HG02610 (cell line): ENCODE data around the gene KLHDC4.
"Not testable (repeated sequence)": the region's sequence is repeated elsewhere in the genome, so short reads cannot be mapped to it uniquely, and the experiment has no call there.

Source experiments
- ATAC-seq: cut with Tn5 transposase; IDR thresholded peaks from one replicate; pipeline ENCODE4 v1.9.1; 2021; ENCODE audit warnings: mild to moderate bottlenecking, moderate library complexity; ENCODE audit not compliant: unreplicated experiment

The KLHDC4 gene

DNA sequence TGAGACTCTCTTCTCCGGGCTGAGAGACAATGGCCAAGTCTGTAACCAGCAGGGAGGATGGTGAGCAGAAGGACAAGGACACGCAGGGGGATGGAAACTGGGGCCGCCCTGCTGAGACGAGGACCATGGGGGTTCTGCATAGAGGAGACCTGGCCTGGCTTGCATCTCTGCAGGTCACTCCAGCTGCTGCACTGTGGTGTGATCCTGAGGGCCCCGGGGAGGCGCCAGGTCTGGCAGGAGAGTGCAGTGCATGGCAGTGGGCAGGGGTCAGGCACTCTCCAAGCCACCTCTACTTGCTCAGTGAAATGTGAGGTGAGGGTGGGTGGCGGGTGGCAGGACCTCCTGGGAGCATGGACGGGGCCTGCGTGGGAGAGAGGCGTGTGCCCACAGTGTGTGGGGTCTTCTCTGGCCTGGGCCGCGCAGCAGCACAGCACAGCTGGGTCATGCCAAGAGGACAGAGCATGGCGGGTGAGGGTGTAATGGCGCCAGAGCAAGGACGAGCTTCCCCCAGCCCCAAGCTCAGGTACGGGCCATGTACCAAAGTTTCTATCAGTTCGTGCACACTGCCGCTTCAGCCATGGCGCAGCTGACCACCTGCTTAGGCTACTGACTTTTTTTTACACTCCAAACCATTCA, 43.1 kb downstream of the KLHDC4 start:
- ATAC-seq = no peak

DNA sequence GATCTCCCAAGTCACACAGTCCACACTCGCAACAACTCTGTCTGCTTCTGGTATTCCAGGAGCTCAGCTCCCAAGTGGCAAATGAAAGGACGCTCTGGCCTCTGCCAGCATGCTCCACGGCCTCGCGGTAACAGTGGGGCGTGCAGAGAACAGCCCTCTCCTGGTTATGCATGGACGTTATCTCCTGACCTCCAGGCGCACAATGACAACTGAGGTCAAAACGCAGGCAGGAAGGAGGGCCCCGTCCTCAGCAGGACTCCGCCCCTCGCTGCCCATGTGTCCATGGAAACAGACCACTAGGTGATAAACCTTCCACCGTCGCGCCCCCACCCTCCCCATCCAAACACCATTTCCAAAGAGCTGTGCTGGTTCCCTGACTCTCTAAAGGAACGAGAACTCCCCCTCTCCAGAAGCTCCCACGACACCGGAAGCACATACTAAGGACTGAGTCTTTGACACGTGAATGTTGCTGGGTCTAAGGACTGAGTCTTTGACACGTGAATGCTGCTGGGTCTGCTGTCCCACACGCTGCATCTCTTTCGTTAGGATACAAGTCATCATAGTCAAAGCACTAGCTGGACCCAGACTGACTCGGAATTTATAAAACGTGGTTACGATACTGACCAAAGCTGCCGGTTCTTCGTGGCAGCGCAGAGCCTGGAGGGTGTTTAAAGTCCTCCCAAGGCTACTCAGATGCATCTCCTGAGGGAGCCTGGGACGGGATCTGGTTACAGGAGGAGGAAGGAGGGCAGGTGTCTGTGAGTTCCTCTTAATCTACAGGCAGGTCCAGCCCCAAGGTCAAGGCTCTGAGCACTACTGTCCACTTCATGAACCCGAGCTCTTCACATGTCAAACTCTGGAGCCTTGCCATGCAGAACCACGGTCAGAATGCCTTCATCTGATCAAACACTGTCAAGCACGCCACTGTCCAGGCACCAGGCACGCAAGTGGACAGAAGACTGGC, 43.9 kb downstream of the KLHDC4 start:
- no peak for ATAC-seq

DNA sequence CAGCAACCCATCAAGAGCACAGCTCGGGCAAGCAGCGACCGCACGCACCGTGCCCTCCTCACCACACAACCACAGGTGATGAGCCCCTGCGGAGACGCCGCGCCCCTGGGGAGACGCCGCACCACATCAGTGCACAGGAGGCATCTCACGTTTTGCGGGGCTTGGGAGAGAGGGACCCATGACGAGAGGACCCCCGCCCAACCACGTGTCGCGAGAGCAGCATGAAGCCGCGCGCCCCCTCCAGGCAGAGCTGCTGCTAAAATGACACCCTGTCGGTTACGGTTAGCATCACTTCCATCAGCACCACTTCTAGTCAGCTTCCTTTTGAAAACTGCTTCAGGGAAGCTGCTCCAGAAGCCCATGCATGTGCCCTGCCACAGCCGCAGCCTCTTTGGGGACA, 45.3 kb downstream of the KLHDC4 start:
- ATAC-seq = no peak

DNA sequence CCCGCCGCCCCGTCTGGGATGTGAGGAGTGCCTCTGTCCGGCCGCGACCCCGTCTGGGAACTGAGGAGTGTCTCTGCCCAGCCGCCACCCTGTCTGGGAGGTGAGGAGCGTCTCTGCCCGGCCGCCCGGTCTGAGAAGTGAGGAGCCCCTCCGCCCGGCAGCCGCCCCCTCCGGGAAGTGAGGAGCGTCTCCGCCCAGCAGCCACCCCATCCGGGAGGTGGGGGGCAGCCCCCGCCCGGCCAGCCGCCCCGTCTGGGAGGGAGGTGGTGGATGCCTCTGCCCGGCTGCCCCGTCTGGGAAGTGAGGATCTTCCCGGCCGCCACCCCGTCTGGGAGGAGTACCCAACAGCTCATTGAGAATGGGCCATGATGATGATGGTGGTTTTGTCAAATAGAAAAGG, 47.0 kb downstream of the KLHDC4 start:
- ATAC-seq = not testable (repeated sequence)

DNA sequence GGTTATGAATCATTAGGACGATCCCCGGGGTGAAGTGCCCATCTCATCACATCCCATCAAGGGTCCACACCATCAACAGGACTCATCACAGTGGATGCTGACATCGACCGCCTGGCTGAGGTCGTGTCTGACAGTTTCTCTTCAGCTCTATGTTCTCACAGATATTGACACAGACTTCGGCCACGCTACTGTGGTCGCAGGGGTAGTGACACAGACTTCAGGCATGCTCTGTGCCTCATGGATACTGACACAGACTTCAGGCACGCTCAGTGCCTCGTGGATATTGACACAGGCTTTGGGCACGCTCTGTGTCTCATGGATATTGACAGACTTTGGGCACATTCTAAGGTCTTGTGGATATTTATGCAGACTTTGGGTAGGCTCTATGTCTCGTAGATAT, 50.1 kb downstream of the KLHDC4 start:
- no peak for ATAC-seq

DNA sequence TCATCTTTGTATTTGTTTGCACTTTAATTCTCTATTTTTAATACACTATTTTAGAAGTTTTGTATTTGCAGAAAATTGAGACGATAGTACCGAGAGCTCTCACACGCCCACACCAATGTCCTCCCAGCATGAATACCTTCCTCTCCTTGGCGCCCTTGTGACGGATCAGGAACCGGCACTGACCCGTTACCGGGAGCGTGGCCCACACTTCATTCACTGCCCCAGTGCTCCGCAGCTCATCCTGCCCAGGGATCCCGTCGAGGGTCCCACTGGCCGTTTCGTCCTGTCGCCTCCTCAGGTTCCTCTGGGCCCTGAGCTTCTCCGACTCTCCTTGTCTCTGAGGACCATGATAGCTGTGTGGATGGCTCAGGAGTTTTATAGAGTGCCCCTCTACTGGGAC, 50.6 kb downstream of the KLHDC4 start:
- no peak for ATAC-seq

DNA sequence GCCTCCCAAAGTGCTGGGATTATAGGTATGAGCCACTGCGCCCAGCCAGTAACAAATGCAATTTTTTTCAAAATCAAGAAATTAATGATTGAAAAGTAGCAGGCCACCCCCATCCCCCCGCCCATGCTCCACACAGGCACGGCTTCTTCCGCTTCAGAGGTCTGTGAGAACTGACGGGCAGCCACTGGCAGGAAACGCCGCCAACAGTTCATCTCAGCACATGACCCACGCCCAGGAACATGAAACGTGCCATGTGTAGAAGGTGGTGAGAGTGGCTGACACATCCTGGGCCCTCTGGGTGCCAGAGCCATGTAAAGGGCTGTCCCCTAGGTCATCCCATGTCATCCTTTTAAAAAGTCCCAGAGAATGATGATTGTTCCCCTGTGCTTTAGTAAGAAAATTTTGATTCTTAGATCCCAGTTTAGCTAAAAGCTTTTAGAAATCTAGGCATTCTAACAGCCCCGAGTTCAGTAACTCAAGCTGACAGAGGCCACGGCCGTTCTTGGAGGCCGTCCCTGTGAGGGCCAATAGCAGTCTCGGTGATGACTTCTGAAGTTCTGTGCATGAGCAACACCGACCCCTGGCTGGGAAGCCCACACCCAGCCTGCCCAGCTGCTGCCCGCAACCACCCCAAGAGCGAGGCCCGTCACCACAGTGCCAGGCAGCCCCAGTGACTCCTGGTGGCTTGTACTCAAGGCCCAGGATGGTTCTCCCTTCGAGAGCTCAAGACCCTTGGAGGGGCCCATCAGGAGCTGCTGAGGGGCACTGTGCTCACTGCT, 52.1 kb downstream of the KLHDC4 start:
- no peak for ATAC-seq

DNA sequence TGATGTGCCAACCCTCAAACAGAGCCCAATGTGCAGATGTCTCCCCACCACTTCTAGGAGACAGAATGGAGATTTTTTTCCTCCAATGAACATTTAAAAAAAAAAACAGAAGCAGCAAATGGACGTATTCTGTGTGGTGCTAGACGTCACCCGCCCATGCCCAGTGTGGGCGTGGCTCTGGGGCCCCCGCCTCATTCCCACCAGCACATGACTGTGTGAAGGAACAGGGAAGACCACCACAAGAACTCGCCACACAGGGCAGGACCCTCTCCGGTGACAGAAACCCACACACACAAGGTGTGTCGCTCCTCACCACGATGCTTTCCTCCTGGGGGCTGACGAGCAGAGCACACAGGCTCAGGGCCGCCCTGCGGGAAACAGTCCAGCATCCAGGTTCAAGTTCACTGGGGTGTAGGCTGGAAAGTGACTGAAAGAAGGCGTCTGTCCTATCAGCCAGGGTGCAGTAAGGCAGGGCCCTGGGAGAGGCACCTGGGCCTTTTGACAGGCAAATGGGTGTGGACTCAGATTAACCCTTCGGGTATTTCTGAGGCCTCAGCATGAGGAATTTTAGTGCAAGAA, 53.5 kb downstream of the KLHDC4 start:
- no peak for ATAC-seq

DNA sequence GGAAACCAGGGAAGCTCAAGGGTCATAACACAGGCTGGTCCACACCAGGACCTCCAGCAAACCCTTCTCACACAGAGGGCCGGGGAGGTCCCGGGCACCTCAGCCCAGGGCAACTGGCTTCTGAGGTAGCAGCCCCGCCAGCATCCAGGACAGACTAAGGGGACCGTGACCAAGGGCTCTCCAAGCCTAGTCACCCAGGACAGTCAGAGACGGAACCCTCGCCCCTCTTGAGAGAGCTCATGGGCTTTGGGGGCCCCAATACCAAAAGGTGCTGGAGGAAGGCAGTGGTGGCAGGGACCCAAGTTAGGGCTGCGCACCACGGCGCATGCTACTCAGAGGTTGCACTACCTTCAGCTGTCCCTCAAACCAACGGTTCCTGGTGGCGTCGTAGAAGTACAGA, 54.9 kb downstream of the KLHDC4 start:
- ATAC-seq = no peak

DNA sequence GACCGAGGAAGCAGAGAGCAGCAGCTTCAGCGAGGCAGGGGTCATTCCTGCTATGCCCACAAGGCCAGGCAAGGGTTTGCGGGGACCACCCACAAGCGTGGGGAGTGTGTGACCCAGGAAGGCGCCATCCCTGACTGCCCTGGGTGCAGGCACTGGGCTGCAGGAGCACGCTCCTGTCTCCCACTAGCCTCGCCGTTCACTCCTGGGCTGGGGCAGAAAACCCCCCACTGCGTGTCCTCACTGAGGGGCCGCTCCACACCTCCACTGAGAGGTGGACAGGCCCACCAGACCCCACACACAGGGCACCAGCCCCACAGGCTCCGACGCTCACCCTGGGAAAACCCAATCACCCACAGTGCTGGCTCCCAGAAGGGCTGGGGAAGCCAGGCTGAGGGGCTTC, 56.1 kb downstream of the KLHDC4 start:
- ATAC-seq = no peak

DNA sequence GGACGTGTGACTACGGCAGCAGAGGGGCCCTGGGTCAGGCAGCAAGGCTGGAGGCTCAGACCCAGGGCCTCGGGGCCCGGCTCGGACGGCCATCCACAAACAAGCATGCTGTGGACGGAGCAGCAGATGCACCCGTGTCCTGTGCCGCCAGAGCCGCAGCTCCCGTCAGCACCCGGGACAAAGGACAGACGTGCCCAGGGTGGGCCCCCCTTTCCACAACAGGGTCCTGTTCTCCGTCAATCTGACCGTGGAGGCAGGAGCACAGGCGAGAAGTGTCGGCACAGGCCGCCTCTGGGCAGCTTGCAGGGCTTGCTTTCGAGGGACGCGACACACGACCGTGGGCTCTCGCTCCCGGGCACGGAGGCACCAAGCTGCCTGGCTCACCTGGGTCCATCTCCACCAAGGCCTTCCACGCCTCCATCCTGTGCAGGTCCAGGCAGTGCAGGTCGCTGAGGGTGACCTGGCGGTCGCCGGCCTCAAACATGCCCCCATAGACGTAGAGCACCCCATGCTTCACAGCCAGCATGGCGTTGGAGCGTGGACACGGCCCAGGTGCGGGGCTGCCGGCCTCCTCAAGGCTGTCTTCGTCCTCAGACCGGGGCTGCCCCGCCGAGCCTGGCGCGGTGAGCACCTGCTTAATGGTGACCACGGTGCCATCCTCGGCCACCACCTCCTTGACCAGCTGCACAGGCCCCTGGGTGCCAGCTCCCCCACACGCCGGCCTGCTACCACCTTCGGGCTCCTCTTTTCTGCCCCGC, 56.7 kb downstream of the KLHDC4 start:
- no peak for ATAC-seq

DNA sequence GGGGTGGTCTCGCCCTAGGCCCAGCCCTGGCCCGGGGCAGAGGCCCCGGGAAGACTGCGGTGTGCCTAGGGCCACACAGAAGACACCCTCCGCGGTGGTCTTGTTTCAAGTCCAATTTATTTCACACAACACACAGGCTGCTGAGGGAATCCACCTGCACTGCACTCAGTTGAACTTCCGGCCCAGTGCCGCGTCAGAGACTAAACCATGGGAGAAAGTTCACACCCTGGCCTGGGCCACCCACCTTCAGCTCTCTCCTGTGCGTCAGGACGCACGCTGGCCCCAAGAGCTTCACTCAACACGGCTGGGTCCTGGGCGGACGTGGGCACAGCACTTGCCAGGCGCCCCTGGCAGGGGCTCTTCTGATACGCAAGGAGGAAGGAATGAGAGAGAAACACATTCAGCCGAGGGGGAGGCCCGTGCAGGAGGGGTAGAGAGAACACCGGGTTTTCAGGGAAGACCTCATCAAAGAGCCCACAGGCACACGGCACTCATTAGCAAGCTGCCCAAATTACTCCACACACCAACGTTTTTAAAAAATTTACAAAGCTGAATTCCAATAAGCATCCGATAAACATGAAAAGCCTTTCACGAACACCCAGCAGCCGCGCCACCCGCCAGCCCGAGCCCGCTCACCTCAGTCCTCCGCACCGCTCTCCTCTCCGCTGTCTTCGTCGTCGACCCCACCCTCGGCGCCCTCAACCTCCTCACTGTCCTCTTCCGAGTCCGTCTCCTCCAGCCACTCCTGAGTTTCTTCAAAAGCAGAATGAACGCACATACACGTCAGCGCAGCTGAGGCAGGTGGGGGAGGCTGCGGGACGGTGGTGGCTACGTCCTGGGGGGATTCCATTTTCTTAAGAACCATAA, 57.8 kb downstream of the KLHDC4 start:
- no peak for ATAC-seq

DNA sequence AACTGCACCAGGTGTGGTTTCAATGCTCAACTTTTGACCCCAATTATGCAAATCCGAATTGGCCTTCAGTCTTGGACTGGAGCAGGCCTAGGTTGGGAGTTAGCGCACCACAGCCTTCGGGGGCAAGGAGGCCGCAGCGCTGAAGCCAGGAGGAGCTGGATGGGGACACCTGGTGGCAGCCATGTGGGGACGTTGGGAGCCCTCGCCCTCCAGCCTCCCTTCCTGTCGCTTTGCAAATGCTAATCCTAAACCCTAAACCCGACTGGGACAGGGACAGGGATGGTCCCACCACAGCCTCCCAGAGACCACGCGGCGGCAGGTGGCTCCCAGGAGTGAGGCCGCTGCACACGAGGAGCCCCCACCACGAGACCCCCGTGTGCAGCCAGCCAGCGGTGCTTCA, 58.7 kb downstream of the KLHDC4 start:
- ATAC-seq = no peak

DNA sequence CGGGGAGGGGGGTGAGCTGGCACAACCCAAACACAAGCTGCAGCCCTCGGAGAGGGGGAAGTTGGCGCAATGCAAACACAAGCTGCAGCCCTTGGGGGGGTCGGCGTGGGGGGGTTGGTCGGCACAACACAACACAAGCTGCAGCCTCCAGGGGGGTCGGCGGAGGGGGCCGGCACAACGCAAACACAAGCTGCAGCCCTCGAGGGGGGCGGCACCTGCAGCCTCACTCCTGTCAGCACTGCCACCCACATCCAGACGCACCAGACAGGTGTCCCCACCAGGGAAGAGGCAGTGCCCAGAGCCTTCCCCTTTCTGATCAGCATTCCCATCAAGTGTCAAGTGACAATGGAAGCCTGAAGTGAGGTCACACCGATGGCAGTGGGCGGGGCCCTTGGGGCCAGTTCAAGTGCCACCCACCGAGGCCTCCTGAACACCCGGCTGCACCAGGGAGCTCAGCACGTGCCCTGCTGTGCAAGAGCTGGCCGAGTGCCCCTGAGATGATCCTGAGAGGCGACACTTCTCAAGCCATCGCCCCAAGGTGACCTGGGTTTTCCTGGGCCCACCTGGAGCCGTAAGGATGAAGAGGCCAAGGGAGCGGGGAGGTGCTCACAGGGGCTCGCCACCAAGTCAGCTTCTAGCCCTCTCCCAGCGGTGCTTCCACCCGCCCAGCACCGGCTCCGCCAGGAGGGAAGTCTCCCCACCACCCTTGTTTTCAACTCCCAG, 59.3 kb downstream of the KLHDC4 start:
- ATAC-seq = no peak

DNA sequence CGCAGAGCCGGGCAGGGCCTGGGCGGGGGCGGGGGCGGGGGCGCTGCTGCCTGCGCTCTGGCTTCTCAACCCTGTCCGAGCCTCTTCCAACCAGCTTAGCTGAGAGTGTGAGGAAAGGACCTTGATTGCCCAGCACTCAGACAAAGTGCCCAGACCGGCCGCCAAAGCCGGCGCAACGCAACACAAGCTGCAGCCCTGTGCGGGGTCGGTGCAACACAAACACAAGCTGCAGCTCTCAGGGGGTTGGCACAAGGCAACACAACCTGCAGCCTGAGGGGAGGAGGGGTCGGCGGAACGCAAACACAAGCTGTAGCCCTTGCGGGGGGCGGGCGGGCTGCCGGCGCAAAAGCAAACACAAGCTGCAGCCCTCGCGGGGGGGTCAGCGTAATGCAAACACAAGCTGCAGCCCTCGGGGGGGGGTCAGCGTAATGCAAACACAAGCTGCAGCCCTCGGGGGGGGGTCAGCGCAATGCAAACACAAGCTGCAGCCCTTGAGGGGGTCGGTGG, 60.0 kb downstream of the KLHDC4 start:
- ATAC-seq = no peak

DNA sequence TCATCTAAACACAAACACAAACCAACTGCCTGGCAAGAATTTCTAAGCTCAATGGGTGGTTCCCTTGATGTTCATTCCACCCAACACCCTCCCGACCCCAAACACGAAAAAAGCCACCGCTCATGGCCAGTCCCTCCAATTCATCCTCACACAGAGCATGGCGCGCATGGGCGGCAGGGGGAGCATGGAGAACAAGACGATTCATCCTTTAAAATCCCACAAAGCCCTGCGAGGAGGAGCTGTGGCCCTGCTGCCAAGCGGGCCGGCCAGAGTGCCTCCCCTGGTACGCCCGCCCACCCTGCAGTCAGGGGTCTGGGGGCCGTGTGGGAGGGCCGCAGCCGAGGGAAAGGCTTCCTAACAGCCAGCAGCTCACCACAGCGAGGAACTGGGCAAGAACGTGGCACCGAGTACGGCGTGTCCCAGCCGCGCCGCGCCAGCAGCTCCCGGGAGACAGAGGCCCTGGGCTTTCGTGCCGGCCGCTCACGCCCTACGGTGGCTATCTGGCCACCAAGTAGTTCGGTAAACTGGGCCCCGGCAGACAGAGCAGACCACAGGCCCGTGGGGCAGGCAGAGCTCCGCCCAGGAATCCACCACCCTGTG, 60.9 kb downstream of the KLHDC4 start:
- no peak for ATAC-seq

DNA sequence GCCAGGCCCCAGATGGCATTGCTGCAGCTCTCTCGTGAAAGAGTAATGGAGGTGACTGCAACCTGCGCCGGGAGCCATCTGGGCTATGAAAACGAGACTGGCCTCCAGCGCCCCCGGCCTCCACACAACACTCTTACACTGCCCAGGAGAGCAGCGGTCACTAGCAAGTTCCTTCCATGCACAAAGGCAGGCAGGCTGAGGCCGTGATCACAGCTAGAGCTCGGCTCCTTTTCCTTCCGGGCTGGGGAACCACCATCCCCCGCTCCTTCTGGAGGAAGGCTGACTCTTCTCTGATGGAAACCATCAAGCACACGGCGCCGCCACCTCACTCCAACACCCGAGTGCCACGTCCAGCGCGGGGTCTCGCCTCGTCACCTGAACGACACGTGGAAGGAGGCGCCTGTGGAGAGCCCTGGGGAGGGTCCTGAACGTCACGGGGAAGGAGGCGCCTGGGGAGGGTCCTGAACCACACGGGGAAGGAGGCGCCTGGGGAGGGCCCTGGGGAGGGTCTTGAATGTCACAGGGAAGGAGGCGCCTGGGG, 61.9 kb downstream of the KLHDC4 start:
- ATAC-seq = no peak

DNA sequence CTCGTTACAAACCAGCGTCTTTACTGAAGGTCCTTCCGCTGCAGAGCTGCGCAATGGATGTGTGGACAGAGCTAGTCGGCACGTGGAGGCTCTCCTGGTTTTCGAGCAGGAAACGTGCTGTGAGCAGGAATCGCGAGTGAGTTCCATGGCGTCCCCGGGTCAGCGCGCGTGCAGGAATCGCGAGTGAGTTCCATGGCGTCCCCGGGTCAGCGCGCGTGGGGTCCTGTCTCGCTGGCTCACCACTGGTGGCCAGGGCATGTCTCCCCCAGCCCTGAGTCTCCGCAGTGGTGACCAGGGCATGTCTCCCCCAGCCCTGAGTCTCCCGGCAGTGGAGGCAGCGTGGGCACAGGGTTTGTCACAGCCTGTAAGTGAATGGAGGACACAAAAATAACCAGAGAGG, 62.7 kb downstream of the KLHDC4 start:
- ATAC-seq = no peak
